Activated naive CD4-positive, alpha-beta T cell (primary cell): ENCODE results near the gene SAFB2.

Experiments
- DNase-seq, 4 experiments: peaks; one replicate each; lab custom pipeline; 2025; lab: John Stamatoyannopoulos, UW

The SAFB2 gene

GRCh38 chr19:5607318-5608275, 15.0 kb downstream of the SAFB2 start:
- no peak for DNase-seq

GRCh38 chr19:5605362-5605761, 17.2 kb downstream of the SAFB2 start:
- DNase-seq = no peak

- DNase-seq = no peak
Measured at GRCh38 chr19:5603626-5604025, 18.9 kb downstream of the SAFB2 start.

GRCh38 chr19:5600797-5601196, 21.8 kb downstream of the SAFB2 start:
- DNase-seq = no peak

- no peak for DNase-seq
Measured at GRCh38 chr19:5595745-5596144, 26.8 kb downstream of the SAFB2 start.

- no peak for DNase-seq
Measured at GRCh38 chr19:5595129-5595528, 27.4 kb downstream of the SAFB2 start.

GRCh38 chr19:5594521-5594950, 28.0 kb downstream of the SAFB2 start:
- DNase-seq = no peak

GRCh38 chr19:5593343-5594255, 29.0 kb downstream of the SAFB2 start:
- DNase-seq = no peak

- no peak for DNase-seq
Measured at GRCh38 chr19:5592531-5593342, 29.8 kb downstream of the SAFB2 start.

- no peak for DNase-seq
Measured at GRCh38 chr19:5591476-5591875, 31.1 kb downstream of the SAFB2 start.

GRCh38 chr19:5590865-5591154, 31.8 kb downstream of the SAFB2 start:
- no peak for DNase-seq

- no peak for DNase-seq
Measured at GRCh38 chr19:5590151-5590864, 32.3 kb downstream of the SAFB2 start.

GRCh38 chr19:5588906-5589676, 33.5 kb downstream of the SAFB2 start:
- no peak for DNase-seq

GRCh38 chr19:5588441-5588840, 34.1 kb downstream of the SAFB2 start:
- DNase-seq = no peak

GRCh38 chr19:5587661-5588060, 34.9 kb downstream of the SAFB2 start:
- DNase-seq = no peak

GRCh38 chr19:5587071-5587455, 35.5 kb downstream of the SAFB2 start:
- no peak for DNase-seq

GRCh38 chr19:5586300-5587070, 36.1 kb downstream of the SAFB2 start:
- no peak for DNase-seq

- DNase-seq = peak in 1 of 4 experiments; percentile 9
Measured at GRCh38 chr19:5585461-5586299, 36.9 kb downstream of the SAFB2 start.

- DNase-seq = no peak
Measured at GRCh38 chr19:5580161-5580571, 42.4 kb downstream of the SAFB2 start.
